HG03025 (cell line): ENCODE measurements around the gene TTC3.

Experiments
- ATAC-seq: cut with Tn5 transposase; IDR thresholded peaks from one replicate; pipeline ENCODE4 v1.9.1; 2021; ENCODE audit warnings: mild to moderate bottlenecking, moderate library complexity; ENCODE audit not compliant: unreplicated experiment, low FRiP score

The TTC3 gene

GRCh38 chr21:37060296-37060695 is 12.8 kb upstream of the TTC3 start:
- ATAC-seq, result no peak

DNA sequence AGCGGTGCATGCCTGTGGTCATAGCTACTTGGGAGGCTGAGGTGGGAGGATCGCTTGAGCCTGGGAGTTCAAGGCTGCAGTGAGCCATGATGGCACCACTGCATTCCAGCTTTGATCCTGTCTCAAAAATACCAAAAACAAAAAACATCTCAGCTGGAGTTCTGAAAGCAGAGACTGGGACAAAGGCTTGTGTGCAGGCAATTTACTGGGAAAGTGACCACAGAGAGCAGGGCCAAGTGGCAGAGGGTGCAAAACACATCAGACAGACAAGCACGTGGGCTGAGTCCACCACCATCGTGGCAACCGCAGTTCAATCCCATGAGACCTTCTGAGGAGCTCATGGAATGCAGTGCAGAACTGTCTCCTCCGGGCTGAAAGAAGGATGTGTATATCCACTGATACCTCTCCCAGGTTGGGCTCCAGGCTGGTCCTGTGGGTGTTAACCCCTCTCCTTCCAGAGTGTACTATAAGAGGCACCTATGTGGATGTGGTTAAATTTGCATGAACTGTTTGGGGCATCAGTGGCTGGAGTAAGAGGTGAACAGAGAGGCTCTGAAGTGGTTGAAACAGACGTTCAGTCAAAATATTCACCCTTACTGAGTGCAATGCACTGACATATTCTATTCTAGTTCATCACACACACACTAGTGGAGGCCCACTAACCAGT is 11.0 kb upstream of the TTC3 start:
- no peak for ATAC-seq

- no peak for ATAC-seq
Observed at GRCh38 chr21:37062593-37062935, 10.5 kb upstream of the TTC3 start.

GRCh38 chr21:37063433-37063832 is 9.6 kb upstream of the TTC3 start:
- no peak for ATAC-seq

GRCh38 chr21:37064841-37065240 is 8.2 kb upstream of the TTC3 start:
- no peak for ATAC-seq

DNA sequence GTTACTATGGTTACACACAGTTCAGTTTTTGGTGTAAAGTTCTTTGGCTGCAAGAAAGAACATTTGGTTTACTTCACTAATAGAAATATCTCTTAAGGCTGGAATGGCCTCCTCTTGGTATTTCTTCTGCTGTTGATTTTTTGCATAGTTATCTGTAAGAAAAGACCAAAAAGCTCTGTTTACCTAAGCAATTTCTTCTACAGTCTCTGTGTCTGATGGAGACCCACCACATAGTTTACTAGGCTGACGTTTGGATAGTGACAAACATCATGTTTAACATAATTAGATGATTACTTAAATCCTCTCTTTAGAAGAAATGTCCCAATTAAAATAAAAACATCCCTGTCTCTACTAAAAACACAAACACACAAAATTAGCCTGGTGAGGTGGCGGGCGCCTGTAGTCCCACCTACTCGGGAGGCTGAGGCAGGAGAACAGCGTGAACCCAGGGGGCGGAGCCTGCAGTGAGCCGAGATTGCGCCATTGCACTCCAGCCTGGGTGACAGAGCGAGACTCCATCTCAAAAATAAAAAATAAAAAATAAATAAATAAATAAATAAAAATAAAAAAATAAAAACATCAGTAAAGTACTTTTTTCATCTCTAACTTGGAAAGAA is 7.4 kb upstream of the TTC3 start:
- ATAC-seq, result no peak

DNA sequence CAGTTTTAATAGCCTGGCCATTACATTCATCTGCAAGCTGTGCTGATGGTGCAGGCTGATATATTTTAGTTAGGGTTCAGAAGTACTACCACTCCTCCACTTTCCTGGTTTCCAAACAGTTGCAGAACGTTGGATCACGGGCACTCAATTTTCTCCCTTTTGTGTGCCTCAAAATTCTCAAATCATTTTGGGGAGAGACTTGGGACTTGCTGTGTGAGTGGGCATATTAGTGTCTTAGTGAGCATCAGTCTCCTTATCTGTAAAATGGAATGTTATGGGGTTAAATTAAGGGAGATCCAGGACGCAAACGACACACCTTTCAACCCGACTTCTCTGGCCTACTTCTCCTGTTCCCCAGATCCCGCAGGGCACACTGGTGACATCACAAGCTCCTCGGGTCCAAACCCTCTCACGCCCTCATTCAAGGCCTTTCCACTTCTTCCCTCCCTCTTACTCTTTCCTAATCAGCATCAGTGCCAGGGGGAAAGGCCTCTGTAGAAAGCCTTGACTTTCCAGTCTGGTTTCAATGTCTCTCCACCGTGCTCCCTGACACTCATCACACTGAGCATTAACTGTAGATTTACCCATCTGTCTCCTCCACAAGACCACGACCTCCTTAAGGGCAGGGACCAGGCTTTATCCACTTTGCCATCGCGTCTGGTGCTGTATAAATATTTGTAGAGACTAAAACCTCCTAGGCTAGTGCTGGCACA is 1.3 kb upstream of the TTC3 start:
- ATAC-seq, result no peak

GRCh38 chr21:37072274-37072987 is 623 bp upstream of the TTC3 start:
- peak; percentile 47 for ATAC-seq

GRCh38 chr21:37073417-37074196 is 553 bp downstream of the TTC3 start:
- peak; percentile 34 for ATAC-seq

- no peak for ATAC-seq
Observed at GRCh38 chr21:37074197-37074510, 1.1 kb downstream of the TTC3 start.

DNA sequence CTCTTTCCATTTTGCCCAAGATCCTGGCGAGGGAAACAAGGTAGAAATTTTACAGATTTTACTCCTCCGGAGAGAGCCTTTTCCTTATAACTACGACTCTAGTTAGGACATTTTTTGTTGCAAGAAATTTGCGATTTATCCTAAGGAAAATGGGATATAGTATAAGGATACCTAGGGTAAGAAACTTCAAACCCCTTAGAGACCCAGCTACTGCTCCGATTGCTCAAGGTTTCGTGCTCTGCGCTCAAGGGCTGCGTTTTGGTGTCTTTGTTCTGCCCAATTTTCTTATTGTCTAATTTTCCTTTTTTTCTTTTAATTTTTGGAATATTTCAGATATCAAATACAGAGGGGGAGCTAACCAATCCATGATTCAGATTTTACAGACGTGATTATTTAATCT is 1.5 kb downstream of the TTC3 start:
- ATAC-seq, result no peak

DNA sequence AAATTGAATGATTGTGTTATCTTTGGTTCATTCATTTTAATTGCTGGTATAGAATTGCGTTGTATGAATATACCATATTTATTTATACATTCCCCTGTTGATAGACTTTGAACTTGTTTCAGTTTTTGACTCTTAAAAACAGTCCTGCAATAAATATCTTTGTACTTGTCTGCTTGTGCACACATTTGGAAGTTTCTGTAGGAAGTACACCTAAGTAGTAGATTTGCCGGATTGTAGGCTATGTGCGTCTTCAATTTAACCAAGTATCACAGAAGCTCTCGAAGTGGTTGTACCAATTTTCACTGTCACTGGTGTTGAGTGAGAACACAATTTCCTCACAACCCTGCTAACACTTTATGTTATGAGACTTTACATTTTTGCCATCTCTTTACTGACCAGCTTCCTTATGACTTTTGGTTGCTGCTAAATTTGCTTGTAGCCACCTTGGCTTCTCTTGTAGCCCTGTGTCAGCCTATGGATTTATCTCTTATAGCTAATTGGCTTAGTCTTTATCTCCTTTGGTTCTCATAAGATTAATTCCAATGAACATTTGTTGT is 2.2 kb downstream of the TTC3 start:
- no peak for ATAC-seq

DNA sequence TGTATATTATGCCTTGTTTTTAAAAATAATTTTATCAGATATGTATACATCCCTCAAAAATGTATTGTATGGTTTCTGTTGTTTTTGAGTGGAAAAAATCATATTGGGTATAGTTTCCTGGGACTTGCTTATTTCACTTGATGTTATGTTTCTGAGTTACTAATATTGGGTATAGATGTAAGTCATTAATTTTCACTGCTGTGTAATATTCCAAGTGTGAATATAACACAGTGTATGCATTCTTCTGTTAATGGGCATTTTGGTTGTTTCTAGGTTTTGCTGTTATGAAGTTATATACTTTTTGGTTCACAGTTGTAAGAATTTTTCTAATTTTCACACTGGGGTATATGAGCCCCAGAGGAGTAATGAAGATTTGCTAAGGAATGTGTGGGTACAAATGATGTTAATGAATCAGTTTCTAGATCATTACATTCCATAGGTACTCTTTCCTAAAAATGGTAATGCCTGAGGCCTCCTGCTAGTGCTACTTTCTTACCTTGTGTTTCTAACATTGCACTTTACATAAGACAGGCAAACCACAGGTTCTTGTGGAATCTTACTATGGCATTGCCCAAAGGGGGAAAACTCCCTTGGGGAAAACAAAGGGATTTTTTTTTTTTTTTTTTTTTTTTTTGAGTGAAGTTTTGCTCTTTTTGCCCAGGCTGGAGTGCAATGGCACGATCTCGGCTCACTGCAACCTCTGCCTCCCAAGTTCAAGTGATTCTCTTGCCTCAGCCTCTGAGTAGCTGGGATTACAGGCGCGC is 3.2 kb downstream of the TTC3 start:
- ATAC-seq, result no peak

- ATAC-seq, result no peak
Observed at GRCh38 chr21:37077403-37077802, 4.3 kb downstream of the TTC3 start.

- ATAC-seq, result no peak
Observed at GRCh38 chr21:37079211-37079824, 6.3 kb downstream of the TTC3 start.

GRCh38 chr21:37082375-37082774 is 9.3 kb downstream of the TTC3 start:
- ATAC-seq, result no peak

DNA sequence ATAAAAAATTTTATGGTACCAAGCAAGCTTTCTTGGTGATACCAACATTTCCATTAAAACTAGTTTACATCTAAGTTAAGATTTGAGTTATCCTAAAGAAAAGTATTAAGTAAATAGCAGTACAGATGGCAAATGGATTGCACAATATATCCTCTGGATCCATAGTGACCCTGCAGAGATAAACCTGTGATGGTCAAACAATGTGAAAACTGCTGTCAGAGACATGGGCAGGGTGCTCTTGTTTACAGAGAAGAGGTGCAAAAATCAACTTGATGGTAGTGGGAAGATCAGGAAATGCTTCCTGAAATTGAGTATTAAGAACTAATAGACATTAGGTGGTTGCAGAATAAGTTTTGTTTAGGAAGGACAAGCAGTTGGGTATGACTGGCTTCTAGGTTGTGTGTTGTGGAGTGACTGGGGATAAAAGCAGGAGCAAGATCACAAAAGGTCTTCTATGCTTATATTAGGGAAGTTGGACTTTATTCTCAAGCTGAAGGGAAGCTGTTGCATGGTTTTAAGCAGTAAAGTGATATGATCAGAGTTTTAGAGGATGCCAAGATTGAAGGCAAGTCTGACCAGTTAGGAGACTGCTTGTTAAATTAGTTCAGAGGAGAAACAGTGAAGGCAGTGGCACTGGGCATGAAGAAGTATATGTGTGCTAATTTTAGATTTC is 9.9 kb downstream of the TTC3 start:
- no peak for ATAC-seq

DNA sequence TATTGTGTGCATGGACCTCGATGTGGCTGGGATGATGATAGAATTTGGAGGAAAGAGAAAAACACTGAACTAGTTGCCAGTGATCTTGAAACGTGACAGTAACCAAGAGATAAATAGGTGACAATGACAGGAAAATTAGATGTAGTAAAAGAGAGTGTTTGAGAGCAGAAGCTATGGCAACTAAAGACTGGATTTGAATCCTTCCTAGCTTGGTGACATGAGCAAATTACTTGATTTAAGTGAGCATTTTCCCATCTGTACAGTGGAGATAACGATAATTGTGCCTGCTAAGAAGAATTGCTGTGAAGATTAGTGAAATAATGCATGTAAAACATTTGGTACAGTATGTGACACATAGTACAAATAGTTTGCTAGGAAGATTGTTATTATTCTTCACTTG is 12.7 kb downstream of the TTC3 start:
- ATAC-seq, result no peak

DNA sequence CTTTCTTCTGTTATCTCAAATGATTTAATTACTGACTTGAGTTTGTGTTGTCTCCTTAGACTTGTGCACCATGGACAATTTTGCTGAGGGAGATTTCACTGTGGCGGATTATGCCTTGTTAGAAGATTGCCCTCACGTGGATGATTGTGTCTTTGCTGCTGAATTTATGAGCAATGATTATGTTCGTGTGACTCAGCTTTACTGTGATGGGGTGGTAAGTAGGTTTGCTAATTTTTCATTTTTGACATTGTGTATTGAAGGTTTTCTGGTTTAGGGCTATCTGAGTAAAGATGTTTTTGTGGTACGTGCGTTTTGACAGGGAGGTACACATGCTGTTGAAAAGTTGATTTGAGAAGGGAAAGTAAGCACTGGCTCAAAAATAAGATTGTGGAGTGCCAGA is 14.1 kb downstream of the TTC3 start:
- no peak for ATAC-seq
